HCT116 (cell line): ENCODE results near the gene RFLNA. TPM values are rescaled to one million over a fixed set of nuclear protein-coding genes. Genes with fewer than 3 reads are reported as not detected.

Experiments used
- ATAC-seq: fragments of 200-7000 bp; cut with Tn5 transposase; 2 replicates; pipeline ENCODE4 v1.9.1; 2020; ENCODE audit warnings: mild to moderate bottlenecking, moderate library complexity
- BruUV-seq: library from RNA; stranded (reverse); fragments of 400-500 nt; replicated peaks from 2 replicates; lab custom pipeline; 2021; lab: Mats Ljungman, UMichigan
- CTCF ChIA-PET: fragments of 300-600 bp; sonication (Branson Sonifier 250); formaldehyde crosslinking; loops from one replicate; lab custom pipeline; 2021; ENCODE audit warnings: antibody characterized with exemption; lab: Charles Lee
- POLR2A ChIA-PET: fragments of 300-600, 350-600 bp; sonication (Branson Sonifier 250); formaldehyde crosslinking; loops from one replicate; lab custom pipeline; 2021; ENCODE audit warnings: antibody characterized with exemption; lab: Charles Lee
- RAD21 ChIA-PET, 2 experiments: fragments of 300-600 bp; sonication (Branson Sonifier 250); formaldehyde crosslinking; loops; one replicate each; lab custom pipeline; 2023; ENCODE audit warnings: low total read pairs in 2 of 2; ENCODE audit not compliant: uncharacterized antibody in 2 of 2, unreplicated experiment in 2 of 2, low non-redundant PET in 1 of 2; lab: Charles Lee
- DNase-seq: peaks from one replicate; pipeline ENCODE4 v3.0.0-alpha.2; 2010; ENCODE audit warnings: low read depth, low spot score
- H2AFZ ChIP-seq: fragments of 200-600 bp; shearing (Covaris generic), sonication (generic); 2 replicates; pipeline ENCODE4 v1.6.1; 2017; ENCODE audit warnings: low read depth, mixed run types, mixed read lengths, antibody characterized with exemption, low read length; ENCODE audit not compliant: poor library complexity, severe bottlenecking
- H3K27ac ChIP-seq: 2 replicates; pipeline ENCODE4 v1.5.1; 2012; ENCODE audit warnings: low read depth, low read length
- H3K27me3 ChIP-seq: fragments of 200-600 bp; sonication (generic); 2 replicates; pipeline ENCODE4 v1.6.1; 2016; ENCODE audit warnings: mixed run types, low read length, mixed read lengths; ENCODE audit not compliant: insufficient read depth
- H3K36me3 ChIP-seq, 2 experiments: fragments of 200-500 bp in 1 of 2; fragments of 200-600 bp in 1 of 2; sonication (Bioruptor generic) in 1 of 2; sonication (generic) in 1 of 2; 2 replicates each; pipeline versions ENCODE4 v1.5.1 to v1.6.1; 2014 to 2016; ENCODE audit warnings: low read length in 2 of 2, inconsistent platforms in 1 of 2, mixed read lengths in 1 of 2, mixed run types in 1 of 2; ENCODE audit not compliant: insufficient read depth in 2 of 2, control insufficient read depth in 1 of 2
- H3K4me1 ChIP-seq, 2 experiments: fragments of 200-600 bp in 1 of 2; sonication (generic) in 1 of 2; 2 replicates each; pipeline versions ENCODE4 v1.5.1 to v1.6.1; 2012 to 2017; ENCODE audit warnings: low read length in 2 of 2, inconsistent platforms in 1 of 2, mild to moderate bottlenecking in 1 of 2, mixed read lengths in 1 of 2, mixed run types in 1 of 2, moderate library complexity in 1 of 2; ENCODE audit not compliant: insufficient read depth in 2 of 2, control insufficient read depth in 1 of 2
- H3K4me2 ChIP-seq: fragments of 200-600 bp; sonication (generic); 2 replicates; pipeline ENCODE4 v1.6.1; 2017; ENCODE audit warnings: mixed run types, low read length, mixed read lengths
- H3K4me3 ChIP-seq, 2 experiments: fragments of 200-600 bp in 1 of 2; sonication (generic) in 1 of 2; replicated peaks in 1 of 2; 2 replicates each; pipeline ENCODE4 v1.5.1; 2011 to 2016; ENCODE audit warnings: low read length in 2 of 2, control low read depth in 1 of 2, low read depth in 1 of 2, mild to moderate bottlenecking in 1 of 2, mixed read lengths in 1 of 2, mixed run types in 1 of 2
- H3K79me2 ChIP-seq: fragments of 200-600 bp; sonication (generic); 2 replicates; pipeline ENCODE4 v1.6.1; 2017; ENCODE audit warnings: mild to moderate bottlenecking, mixed run types, low read length, moderate library complexity, mixed read lengths; ENCODE audit not compliant: insufficient read depth
- H3K9ac ChIP-seq: fragments of 200-600 bp; sonication (generic); 2 replicates; pipeline ENCODE4 v1.6.1; 2016; ENCODE audit warnings: low read length, mixed read lengths
- H3K9me2 ChIP-seq: fragments of 200-600 bp; sonication (generic), shearing (Covaris generic); 2 replicates; pipeline ENCODE4 v1.6.1; 2017; ENCODE audit warnings: mixed run types, mild to moderate bottlenecking, moderate library complexity; ENCODE audit not compliant: insufficient read depth
- H3K9me3 ChIP-seq, 2 experiments: fragments of 200-500 bp in 1 of 2; fragments of 200-600 bp in 1 of 2; sonication (Bioruptor generic) in 1 of 2; sonication (generic) in 1 of 2; 2 replicates each; pipeline ENCODE4 v1.6.1; 2014 to 2017; ENCODE audit warnings: low read length in 2 of 2, mixed read lengths in 2 of 2, inconsistent platforms in 1 of 2, low read depth in 1 of 2, mild to moderate bottlenecking in 1 of 2, mixed run types in 1 of 2, moderate library complexity in 1 of 2; ENCODE audit not compliant: control insufficient read depth in 1 of 2, insufficient read depth in 1 of 2
- H4K20me1 ChIP-seq: fragments of 200-600 bp; sonication (generic), shearing (Covaris generic); 2 replicates; pipeline ENCODE4 v1.6.1; 2017; ENCODE audit warnings: mixed run types, mild to moderate bottlenecking, moderate library complexity; ENCODE audit not compliant: insufficient read depth
- CBX3 ChIP-seq: IDR thresholded peaks from 2 replicates; pipeline ENCODE4 v1.6.1; 2012; ENCODE audit warnings: low read depth
- EZH2phosphoT487 ChIP-seq: fragments of 200-600 bp; IDR thresholded peaks from 2 replicates; pipeline ENCODE4 v1.6.1; 2018; ENCODE audit warnings: antibody characterized with exemption, borderline replicate concordance
- SIN3A ChIP-seq: IDR thresholded peaks from 2 replicates; pipeline ENCODE4 v1.6.1; 2012; ENCODE audit warnings: low read depth
- SP1 ChIP-seq: IDR thresholded peaks from 2 replicates; pipeline ENCODE4 v1.6.1; 2012; ENCODE audit warnings: low read depth
- TCF7L2 ChIP-seq: IDR thresholded peaks from 2 replicates; pipeline ENCODE4 v1.7.0; 2011; ENCODE audit warnings: borderline replicate concordance, inconsistent platforms; ENCODE audit not compliant: insufficient read depth, insufficient read length; ENCODE audit errors: extremely low read depth
- intact Hi-C: fragments of 100-400 bp; cut with micrococcal nuclease; formaldehyde crosslinking; loops from 2 replicates; pipeline ENCODE4 v1.10.0; 2022
- total RNA-seq: library from RNA; stranded (reverse); gene quantifications from one replicate; pipeline ENCODE4 v1.2.1, GENCODE V29; 2021; ENCODE audit not compliant: unreplicated experiment
- TF ChIP-seq, protein P1 (sequence below): IDR thresholded peaks from 2 replicates; pipeline ENCODE4 v1.6.1; 2012
- TF ChIP-seq, protein P2 (sequence below), 3 experiments: fragments of 200-600 bp in 1 of 3; sonication (generic) in 1 of 3; IDR thresholded peaks in 2 of 3; conservative IDR thresholded peaks in 1 of 3; 2 replicates each; pipeline ENCODE4 v1.5.1; 2012 to 2017; ENCODE audit warnings: low read depth in 2 of 3, low read length in 2 of 3, antibody characterized with exemption in 1 of 3, borderline replicate concordance in 1 of 3, control low read depth in 1 of 3, mild to moderate bottlenecking in 1 of 3, mixed read lengths in 1 of 3, mixed run types in 1 of 3, moderate library complexity in 1 of 3; ENCODE audit not compliant: insufficient read depth in 1 of 3

The RFLNA gene
- total RNA-seq, 1 experiment from 2014 or later: not detected

DNA sequence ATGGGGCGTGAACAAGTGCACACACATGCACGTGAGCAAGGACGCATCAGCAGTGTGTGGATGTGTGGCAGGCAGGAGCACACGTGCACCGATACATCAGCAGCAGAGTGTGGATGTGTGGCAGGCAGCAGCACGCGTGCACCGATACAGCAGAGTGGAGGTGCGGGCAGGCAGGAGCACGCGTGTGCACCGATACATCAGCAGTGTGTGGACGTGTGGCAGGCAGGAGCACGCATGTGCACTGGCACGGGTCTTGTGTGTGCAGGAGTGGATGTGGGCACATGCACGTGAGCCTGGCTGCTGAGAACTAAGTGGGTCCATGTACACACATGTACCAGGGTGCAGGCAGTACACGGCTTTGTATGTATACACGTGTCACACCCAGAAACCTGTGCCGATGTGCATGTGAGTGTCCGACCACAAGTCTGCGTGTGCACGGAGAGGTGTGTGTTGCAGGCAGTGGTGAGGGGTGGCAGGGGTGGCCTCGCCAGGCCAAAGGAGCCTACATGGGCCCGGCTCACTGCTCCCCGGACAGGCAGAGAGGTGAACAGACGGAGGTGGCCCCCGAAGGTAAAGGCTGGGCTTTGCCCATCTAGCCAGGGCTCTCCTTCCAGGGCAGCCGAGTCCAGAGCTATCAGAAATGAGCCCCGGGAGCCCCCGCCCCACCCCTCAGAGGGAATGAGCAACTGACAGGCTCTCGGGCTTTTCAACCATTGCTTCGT, 53.9 kb downstream of the RFLNA start:
- Histone ChIP-seq H3K9me2 (no peaks in the 10 kb centered on the region), H3K27me3 (no peaks in the 10 kb centered on the region), H3K4me2 (no peak overlapping the region), H3K4me1 (no peaks in the 10 kb centered on the region), H3K9me3 (no peaks in the 10 kb centered on the region), H2AFZ (no peak overlapping the region), H3K36me3 (peaks cover 3 to 17% of the 10 kb centered on the region in 2 experiments; a peak in 3 of 4 replicates), H4K20me1 (no peaks in the 10 kb centered on the region), H3K4me3 (no peak overlapping the region), H3K9ac (no peak overlapping the region)
- no TSS peak for BruUV-seq
- CTCF ChIA-PET: interaction anchor here (0.5 kb wide), 1 partner anchor 379 kb away, joined by 4 read pairs; no protein-coding TSS in a partner anchor
- no peak for ATAC-seq
- RAD21 ChIA-PET: no interaction called here
- POLR2A ChIA-PET: no interaction called here
- no peak for DNase-seq
- intact Hi-C loops: loop anchor here (2.0 kb wide), 1 partner anchor 418 kb away; no protein-coding TSS in a partner anchor
- TF ChIP-seq EZH2phosphoT487: no peak
- no peak for TF ChIP-seq TCF7L2
- no peak for TF ChIP-seq SIN3A
- no peak for TF ChIP-seq CBX3
- TF ChIP-seq, protein P1, sequence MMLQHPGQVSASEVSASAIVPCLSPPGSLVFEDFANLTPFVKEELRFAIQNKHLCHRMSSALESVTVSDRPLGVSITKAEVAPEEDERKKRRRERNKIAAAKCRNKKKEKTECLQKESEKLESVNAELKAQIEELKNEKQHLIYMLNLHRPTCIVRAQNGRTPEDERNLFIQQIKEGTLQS: no peak
- TF ChIP-seq SP1: no peak
- TF ChIP-seq, protein P2, sequence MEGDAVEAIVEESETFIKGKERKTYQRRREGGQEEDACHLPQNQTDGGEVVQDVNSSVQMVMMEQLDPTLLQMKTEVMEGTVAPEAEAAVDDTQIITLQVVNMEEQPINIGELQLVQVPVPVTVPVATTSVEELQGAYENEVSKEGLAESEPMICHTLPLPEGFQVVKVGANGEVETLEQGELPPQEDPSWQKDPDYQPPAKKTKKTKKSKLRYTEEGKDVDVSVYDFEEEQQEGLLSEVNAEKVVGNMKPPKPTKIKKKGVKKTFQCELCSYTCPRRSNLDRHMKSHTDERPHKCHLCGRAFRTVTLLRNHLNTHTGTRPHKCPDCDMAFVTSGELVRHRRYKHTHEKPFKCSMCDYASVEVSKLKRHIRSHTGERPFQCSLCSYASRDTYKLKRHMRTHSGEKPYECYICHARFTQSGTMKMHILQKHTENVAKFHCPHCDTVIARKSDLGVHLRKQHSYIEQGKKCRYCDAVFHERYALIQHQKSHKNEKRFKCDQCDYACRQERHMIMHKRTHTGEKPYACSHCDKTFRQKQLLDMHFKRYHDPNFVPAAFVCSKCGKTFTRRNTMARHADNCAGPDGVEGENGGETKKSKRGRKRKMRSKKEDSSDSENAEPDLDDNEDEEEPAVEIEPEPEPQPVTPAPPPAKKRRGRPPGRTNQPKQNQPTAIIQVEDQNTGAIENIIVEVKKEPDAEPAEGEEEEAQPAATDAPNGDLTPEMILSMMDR (IDR thresholded peaks at IDR 0.05 in 2 of 3, conservative IDR thresholded peaks at IDR 0.05 in 1 of 3; ENCODE audit: borderline replicate concordance in 1 of 3, insufficient read depth in 1 of 3, low read depth in 2 of 3, low read length in 2 of 3): no peak
- TF ChIP-seq, all 23 proteins: peak for 0
- Histone ChIP-seq H3K79me2 (no peaks in the 10 kb centered on the region), H3K27ac (no peak overlapping the region)
